OCI-LY7 (cell line): Measurements from ENCODE around the gene NDOR1. TPM values are rescaled to one million over a fixed set of nuclear protein-coding genes. Genes with fewer than 3 reads are reported as not detected.

Experiments used
- BruUV-seq: library from RNA; stranded (reverse); fragments of 400-500 nt; replicated peaks from 2 replicates; lab custom pipeline; 2021; lab: Mats Ljungman, UMichigan
- CTCF ChIA-PET: fragments of 300-600 bp; sonication (Branson Sonifier 250); formaldehyde crosslinking; loops from one replicate; lab custom pipeline; 2022; ENCODE audit warnings: antibody characterized with exemption; ENCODE audit not compliant: unreplicated experiment; lab: Charles Lee
- POLR2A ChIA-PET: fragments of 300-600 bp; sonication (Branson Sonifier 250); formaldehyde crosslinking; loops from one replicate; lab custom pipeline; 2022; ENCODE audit warnings: antibody characterized with exemption; lab: Charles Lee
- DNase-seq: peaks from one replicate; pipeline ENCODE4 v3.0.0-alpha.2; 2015; ENCODE audit warnings: low spot score
- H2AFZ ChIP-seq: fragments of 200-600 bp; sonication (generic), shearing (Covaris generic); 2 replicates; pipeline ENCODE4 v1.6.1; 2014; ENCODE audit warnings: mild to moderate bottlenecking, antibody characterized with exemption, low read length, moderate library complexity
- H3K27ac ChIP-seq: fragments of 200-600 bp; sonication (generic); 2 replicates; pipeline ENCODE4 v1.5.1; 2014; ENCODE audit warnings: mixed run types, low read depth, mild to moderate bottlenecking, moderate library complexity, low read length, inconsistent platforms; ENCODE audit not compliant: poor library complexity, severe bottlenecking
- H3K36me3 ChIP-seq: fragments of 200-600 bp; sonication (generic); 2 replicates; pipeline ENCODE4 v1.6.1; 2014; ENCODE audit warnings: mild to moderate bottlenecking, antibody characterized with exemption, low read length, moderate library complexity, mixed read lengths; ENCODE audit not compliant: insufficient read depth
- H3K4me1 ChIP-seq: fragments of 200-600 bp; sonication (generic); 2 replicates; pipeline ENCODE4 v1.5.1; 2014; ENCODE audit warnings: mild to moderate bottlenecking, low read length; ENCODE audit not compliant: insufficient read depth, poor library complexity, severe bottlenecking
- H3K4me2 ChIP-seq: fragments of 200-600 bp; sonication (generic); 2 replicates; pipeline ENCODE4 v1.6.1; 2014; ENCODE audit warnings: mild to moderate bottlenecking, low read length
- H3K4me3 ChIP-seq: fragments of 200-600 bp; sonication (generic); 2 replicates; pipeline ENCODE4 v1.5.1; 2014; ENCODE audit warnings: mild to moderate bottlenecking, low read depth, low read length; ENCODE audit not compliant: poor library complexity, severe bottlenecking
- H3K79me2 ChIP-seq: fragments of 200-600 bp; sonication (generic); 2 replicates; pipeline ENCODE4 v1.6.1; 2016; ENCODE audit warnings: low read depth, mild to moderate bottlenecking, low read length, moderate library complexity, mixed read lengths; ENCODE audit not compliant: insufficient read depth
- H3K9me2 ChIP-seq: fragments of 200-600 bp; sonication (generic); 2 replicates; pipeline ENCODE4 v1.6.1; 2016; ENCODE audit warnings: mild to moderate bottlenecking, low read length, mixed read lengths; ENCODE audit not compliant: insufficient read depth
- H3K9me3 ChIP-seq: fragments of 200-600 bp; sonication (generic); 2 replicates; pipeline ENCODE4 v1.6.1; 2014; ENCODE audit warnings: mild to moderate bottlenecking, mixed run types, low read length, mixed read lengths
- H4K20me1 ChIP-seq: fragments of 200-600 bp; sonication (generic); 2 replicates; pipeline ENCODE4 v1.6.1; 2014; ENCODE audit warnings: mild to moderate bottlenecking, antibody characterized with exemption, low read length, moderate library complexity, mixed read lengths; ENCODE audit not compliant: insufficient read depth
- EZH2phosphoT487 ChIP-seq: fragments of 200-600 bp; sonication (generic); IDR thresholded peaks from 2 replicates; pipeline ENCODE4 v1.6.1; 2018; ENCODE audit warnings: low read depth, borderline replicate concordance, mild to moderate bottlenecking, mixed run types, antibody characterized with exemption, low read length, moderate library complexity, mixed read lengths
- intact Hi-C: fragments of 100-400 bp; cut with micrococcal nuclease; formaldehyde crosslinking; loops from one replicate; pipeline ENCODE4 v1.10.0; 2022; ENCODE audit not compliant: unreplicated experiment
- total RNA-seq, 2 experiments: library from RNA; depleted of rRNA in 1 of 2; stranded (reverse); fragments of >200 nt in 1 of 2; shearing (Covaris generic) in 1 of 2; gene quantifications; 2 replicates each; pipeline ENCODE4 v1.2.3, GENCODE V29; 2014 to 2022
- TF ChIP-seq, protein P1 (sequence below): fragments of 200-600 bp; sonication (generic); conservative IDR thresholded peaks from 2 replicates; pipeline ENCODE4 v1.5.1; 2014; ENCODE audit warnings: mild to moderate bottlenecking, antibody characterized with exemption, low read length, moderate library complexity, mixed read lengths

Gene NDOR1
- total RNA-seq, 2 experiments from 2014 or later: 30.4 to 61.9 TPM

DNA sequence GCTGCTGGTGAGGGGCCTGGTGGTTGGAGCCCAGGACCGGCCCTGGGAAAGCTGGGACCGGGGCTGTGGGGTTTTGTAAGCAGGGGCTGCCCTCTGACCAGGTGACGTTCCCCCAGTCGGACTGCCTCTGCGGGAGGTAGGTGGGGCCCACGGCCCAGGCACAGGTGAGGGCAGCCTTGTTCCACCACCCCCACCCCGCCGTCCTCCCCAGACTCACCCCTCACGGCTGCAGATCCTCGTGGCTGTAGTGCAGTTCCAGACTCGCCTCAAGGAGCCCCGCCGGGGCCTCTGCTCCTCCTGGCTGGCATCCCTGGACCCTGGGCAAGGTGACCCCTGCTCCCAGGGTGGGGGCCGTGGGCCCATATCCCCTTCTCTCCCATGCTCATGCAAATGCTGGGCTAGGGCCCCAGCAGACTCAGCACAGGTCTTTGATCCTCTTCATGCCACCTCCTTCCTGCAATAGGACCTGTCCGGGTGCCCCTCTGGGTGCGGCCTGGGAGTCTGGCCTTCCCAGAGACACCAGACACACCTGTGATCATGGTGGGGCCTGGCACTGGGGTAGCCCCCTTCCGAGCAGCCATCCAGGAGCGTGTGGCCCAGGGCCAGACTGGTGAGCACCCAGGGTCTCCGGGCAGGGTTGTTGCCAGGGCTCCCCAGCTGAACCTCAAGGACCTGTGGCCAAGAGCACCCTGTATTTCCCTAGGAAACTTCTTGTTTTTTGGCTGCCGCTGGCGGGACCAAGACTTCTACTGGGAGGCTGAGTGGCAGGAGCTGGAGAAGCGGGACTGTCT is 9.9 kb downstream of the NDOR1 start:
- Histone ChIP-seq H3K36me3 (peaks cover 58% of the 10 kb centered on the region), H3K9me2 (no peaks in the 10 kb centered on the region), H3K79me2 (no peaks in the 10 kb centered on the region), H2AFZ (no peak overlapping the region), H3K4me1 (no peaks in the 10 kb centered on the region), H3K27ac (no peak overlapping the region), H3K4me2 (no peak overlapping the region), H3K9me3 (no peaks in the 10 kb centered on the region), H4K20me1 (no peaks in the 10 kb centered on the region), H3K4me3 (no peak overlapping the region)
- no TSS peak for BruUV-seq
- POLR2A ChIA-PET: interaction anchor here (0.9 kb wide), 1 partner anchor 11 kb away, joined by 4 read pairs; no protein-coding TSS in a partner anchor
- DNase-seq: no peak
- intact Hi-C loops: no loop called here
- CTCF ChIA-PET: no interaction called here
- TF ChIP-seq, protein P1, sequence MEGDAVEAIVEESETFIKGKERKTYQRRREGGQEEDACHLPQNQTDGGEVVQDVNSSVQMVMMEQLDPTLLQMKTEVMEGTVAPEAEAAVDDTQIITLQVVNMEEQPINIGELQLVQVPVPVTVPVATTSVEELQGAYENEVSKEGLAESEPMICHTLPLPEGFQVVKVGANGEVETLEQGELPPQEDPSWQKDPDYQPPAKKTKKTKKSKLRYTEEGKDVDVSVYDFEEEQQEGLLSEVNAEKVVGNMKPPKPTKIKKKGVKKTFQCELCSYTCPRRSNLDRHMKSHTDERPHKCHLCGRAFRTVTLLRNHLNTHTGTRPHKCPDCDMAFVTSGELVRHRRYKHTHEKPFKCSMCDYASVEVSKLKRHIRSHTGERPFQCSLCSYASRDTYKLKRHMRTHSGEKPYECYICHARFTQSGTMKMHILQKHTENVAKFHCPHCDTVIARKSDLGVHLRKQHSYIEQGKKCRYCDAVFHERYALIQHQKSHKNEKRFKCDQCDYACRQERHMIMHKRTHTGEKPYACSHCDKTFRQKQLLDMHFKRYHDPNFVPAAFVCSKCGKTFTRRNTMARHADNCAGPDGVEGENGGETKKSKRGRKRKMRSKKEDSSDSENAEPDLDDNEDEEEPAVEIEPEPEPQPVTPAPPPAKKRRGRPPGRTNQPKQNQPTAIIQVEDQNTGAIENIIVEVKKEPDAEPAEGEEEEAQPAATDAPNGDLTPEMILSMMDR: no peak
- TF ChIP-seq EZH2phosphoT487: no peak

DNA sequence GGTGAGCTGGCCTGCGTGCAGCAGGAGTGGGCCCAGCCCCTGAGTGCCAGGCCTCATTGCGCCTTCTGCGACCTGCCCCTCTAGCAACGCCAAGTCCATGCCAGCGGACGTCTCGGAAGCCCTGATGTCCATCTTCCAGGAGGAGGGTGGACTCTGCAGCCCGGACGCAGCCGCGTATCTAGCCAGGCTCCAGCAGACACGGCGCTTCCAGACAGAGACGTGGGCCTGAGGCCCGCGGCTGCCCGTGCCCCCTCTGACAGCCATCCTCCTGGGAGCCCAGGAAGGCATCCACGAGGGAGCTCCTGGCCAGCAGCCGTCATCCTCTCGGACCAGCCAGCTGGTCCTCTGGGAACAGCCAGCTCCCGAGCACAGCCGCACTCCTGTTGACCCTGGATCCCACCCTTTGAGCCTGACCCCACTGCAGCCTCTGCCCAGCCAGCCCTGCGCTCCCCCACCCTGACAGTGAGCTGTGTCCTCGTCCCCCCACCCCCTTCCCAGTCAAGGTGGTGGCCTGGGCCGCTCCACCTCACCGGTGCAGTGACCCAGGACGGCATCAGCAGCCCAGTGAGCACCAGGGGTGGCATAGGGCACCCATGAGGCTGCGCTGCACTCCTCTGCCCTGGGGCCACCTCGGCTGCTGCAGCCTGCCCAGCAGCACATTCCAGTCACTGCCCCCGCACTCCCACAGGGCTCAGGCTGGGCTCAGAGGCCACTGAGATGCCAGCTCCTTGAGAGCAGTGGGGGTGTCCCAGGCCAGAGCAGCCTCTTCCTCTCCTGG is 10.9 kb downstream of the NDOR1 start:
- DNase-seq: no peak

More for the DNA sequence above, 10.9 kb downstream of the NDOR1 start:
- Histone ChIP-seq H2AFZ (no peak overlapping the region), H3K79me2 (no peaks in the 10 kb centered on the region), H3K27ac (no peak overlapping the region), H3K36me3 (peaks cover 51% of the 10 kb centered on the region; the same call in 1 of the 2 replicates), H3K4me2 (no peak overlapping the region), H3K4me3 (no peak overlapping the region), H3K4me1 (no peaks in the 10 kb centered on the region), H3K9me2 (no peaks in the 10 kb centered on the region), H3K9me3 (no peaks in the 10 kb centered on the region), H4K20me1 (no peaks in the 10 kb centered on the region)
- intact Hi-C loops: no loop called here
- ChIA-PET CTCF (no interaction called here), POLR2A (interaction anchor here (0.9 kb wide), 1 partner anchor 12 kb away, joined by 4 read pairs; no protein-coding TSS in a partner anchor)
- TF ChIP-seq, protein P1: no peak
- BruUV-seq: no TSS peak
